ENCODE results near the gene TRAF2. TPM values are rescaled to one million over a fixed set of nuclear protein-coding genes. Genes with fewer than 3 reads are reported as not detected.

Gene TRAF2
- total and polyA plus RNA-seq, 9 of the 15 experiments (the other 6 are each of a cell fraction or from before 2014, with no cell fraction given) = 0.24 to 45.2 (median 18.0) TPM

GRCh38 chr9:136964833-136965422 is 78.6 kb downstream of the TRAF2 start (continued):
- no peak for TF ChIP-seq E2F8 (IDR thresholded peaks at IDR 0.05; ENCODE audit: low read depth, partially characterized antibody)
- TF ChIP-seq ZBTB11 (CRISPR knock-in tag; IDR thresholded peaks at IDR 0.05) = no peak
- TF ChIP-seq E2F6 (IDR thresholded peaks at IDR 0.05; ENCODE audit: borderline replicate concordance in 1 of 2, extremely low read depth in 1 of 2, insufficient read depth in 1 of 2, insufficient read length in 1 of 2, low read depth in 1 of 2, low read length in 1 of 2, poor library complexity in 1 of 2, severe bottlenecking in 1 of 2) = peak in 1 of 2 experiments; percentile 59
- TF ChIP-seq ZNF583 (CRISPR knock-in tag; IDR thresholded peaks at IDR 0.05) = no peak
- no peak for TF ChIP-seq DEAF1 (CRISPR knock-in tag; IDR thresholded peaks at IDR 0.05)
- peak; percentile 57 for TF ChIP-seq EGR1 (conservative IDR thresholded peaks at IDR 0.05)
- TF ChIP-seq GABPB2 (CRISPR knock-in tag; conservative IDR thresholded peaks at IDR 0.05) = no peak
- TF ChIP-seq NR2C1 (IDR thresholded peaks at IDR 0.05) = peak; percentile 89
- TF ChIP-seq NR2C1 (tag; IDR thresholded peaks at IDR 0.05) = peak; percentile 82
